ENCODE data around the gene DOCK10.
A peak's percentile ranks its signal among the peaks of the same experiment; 100 is the strongest.

The DOCK10 gene

GRCh38 chr2:224894356-224894755 is 147.9 kb downstream of the DOCK10 start:
- no peaks in the 10 kb centered on the region for H3K9me3 Mint-ChIP-seq

GRCh38 chr2:224893848-224894247 is 148.4 kb downstream of the DOCK10 start:
- peaks cover 77% of the 10 kb centered on the region for H3K36me3 Mint-ChIP-seq (ENCODE audit: low read depth)
- H3K27ac Mint-ChIP-seq = peak overlapping the region; percentile 88
- ATAC-seq = no peak
- no peak for DNase-seq
- no peaks in the 10 kb centered on the region for H3K27me3 Mint-ChIP-seq
- H3K4me3 Mint-ChIP-seq = peak overlapping the region; percentile 50
- peaks cover 62% of the 10 kb centered on the region for H3K4me1 Mint-ChIP-seq
- no peaks in the 10 kb centered on the region for H3K9me3 Mint-ChIP-seq

More at GRCh38 chr2:224894356-224894755, 147.9 kb downstream of the DOCK10 start:
- H3K4me3 Mint-ChIP-seq = peak overlapping the region; percentile 50
- H3K27ac Mint-ChIP-seq = peak overlapping the region; percentile 88
- no peaks in the 10 kb centered on the region for H3K27me3 Mint-ChIP-seq
- ATAC-seq (peak; percentile 65), DNase-seq (no peak)
- H3K4me1 Mint-ChIP-seq = peaks cover 62% of the 10 kb centered on the region
- H3K36me3 Mint-ChIP-seq (ENCODE audit: low read depth) = peaks cover 75% of the 10 kb centered on the region

GRCh38 chr2:224892574-224893204 is 149.6 kb downstream of the DOCK10 start:
- H3K36me3 Mint-ChIP-seq (ENCODE audit: low read depth) = peaks cover 79% of the 10 kb centered on the region
- H3K4me1 Mint-ChIP-seq = peaks cover 59% of the 10 kb centered on the region
- H3K4me3 Mint-ChIP-seq = no peak overlapping the region
- no peak overlapping the region for H3K27ac Mint-ChIP-seq
- DNase-seq (no peak), ATAC-seq (no peak)
- no peaks in the 10 kb centered on the region for H3K9me3 Mint-ChIP-seq
- no peaks in the 10 kb centered on the region for H3K27me3 Mint-ChIP-seq

GRCh38 chr2:224890372-224890771 is 151.9 kb downstream of the DOCK10 start:
- DNase-seq (no peak), ATAC-seq (no peak)
- H3K27ac Mint-ChIP-seq = peak overlapping the region; percentile 21
- H3K4me1 Mint-ChIP-seq = peaks cover 68% of the 10 kb centered on the region
- H3K4me3 Mint-ChIP-seq = no peak overlapping the region
- H3K36me3 Mint-ChIP-seq (ENCODE audit: low read depth) = peaks cover 84% of the 10 kb centered on the region
- no peaks in the 10 kb centered on the region for H3K27me3 Mint-ChIP-seq
- no peaks in the 10 kb centered on the region for H3K9me3 Mint-ChIP-seq

- Mint-ChIP-seq H3K9me3 (no peaks in the 10 kb centered on the region), H3K4me1 (peaks cover 64% of the 10 kb centered on the region), H3K27me3 (no peaks in the 10 kb centered on the region), H3K27ac (peak overlapping the region; percentile 62), H3K4me3 (no peak overlapping the region), H3K36me3 (ENCODE audit: low read depth) (peaks cover 85% of the 10 kb centered on the region)
- DNase-seq (no peak), ATAC-seq (peak; percentile 60)
Measured at GRCh38 chr2:224887141-224887540, 155.1 kb downstream of the DOCK10 start.

- Mint-ChIP-seq H3K36me3 (ENCODE audit: low read depth) (peaks cover 92% of the 10 kb centered on the region), H3K9me3 (no peaks in the 10 kb centered on the region), H3K27ac (peak overlapping the region; percentile 63), H3K27me3 (no peaks in the 10 kb centered on the region), H3K4me1 (peaks cover 70% of the 10 kb centered on the region), H3K4me3 (peak overlapping the region; percentile 0)
- DNase-seq (no peak), ATAC-seq (peak; percentile 79)
Measured at GRCh38 chr2:224885836-224886547, 156.3 kb downstream of the DOCK10 start.

- Mint-ChIP-seq H3K27ac (no peak overlapping the region), H3K27me3 (no peaks in the 10 kb centered on the region), H3K4me3 (no peak overlapping the region), H3K4me1 (peaks cover 63% of the 10 kb centered on the region), H3K36me3 (ENCODE audit: low read depth) (peaks cover 90% of the 10 kb centered on the region), H3K9me3 (no peaks in the 10 kb centered on the region)
- ATAC-seq (no peak), DNase-seq (no peak)
Measured at GRCh38 chr2:224885291-224885690, 157.0 kb downstream of the DOCK10 start.

GRCh38 chr2:224884188-224884587 is 158.1 kb downstream of the DOCK10 start:
- DNase-seq = no peak
- Mint-ChIP-seq H3K4me3 (no peak overlapping the region), H3K36me3 (ENCODE audit: low read depth) (peaks cover 88% of the 10 kb centered on the region), H3K27ac (peak overlapping the region; percentile 28), H3K27me3 (no peaks in the 10 kb centered on the region), H3K9me3 (no peaks in the 10 kb centered on the region), H3K4me1 (peaks cover 63% of the 10 kb centered on the region)
- ATAC-seq = no peak

- DNase-seq (no peak), ATAC-seq (no peak)
- peaks cover 62% of the 10 kb centered on the region for H3K4me1 Mint-ChIP-seq
- no peaks in the 10 kb centered on the region for H3K9me3 Mint-ChIP-seq
- H3K27ac Mint-ChIP-seq = peak overlapping the region; percentile 28
- peaks cover 88% of the 10 kb centered on the region for H3K36me3 Mint-ChIP-seq (ENCODE audit: low read depth)
- no peak overlapping the region for H3K4me3 Mint-ChIP-seq
- no peaks in the 10 kb centered on the region for H3K27me3 Mint-ChIP-seq
Measured at GRCh38 chr2:224883700-224884099, 158.6 kb downstream of the DOCK10 start.

GRCh38 chr2:224883172-224883516 is 159.1 kb downstream of the DOCK10 start:
- H3K27me3 Mint-ChIP-seq = no peaks in the 10 kb centered on the region
- no peaks in the 10 kb centered on the region for H3K9me3 Mint-ChIP-seq
- peaks cover 61% of the 10 kb centered on the region for H3K4me1 Mint-ChIP-seq
- no peak for ATAC-seq
- peak overlapping the region; percentile 59 for H3K27ac Mint-ChIP-seq
- DNase-seq = no peak
- no peak overlapping the region for H3K4me3 Mint-ChIP-seq
- H3K36me3 Mint-ChIP-seq (ENCODE audit: low read depth) = peaks cover 87% of the 10 kb centered on the region

GRCh38 chr2:224882291-224883171 is 159.7 kb downstream of the DOCK10 start:
- Mint-ChIP-seq H3K36me3 (ENCODE audit: low read depth) (peaks cover 89% of the 10 kb centered on the region), H3K4me1 (peaks cover 56% of the 10 kb centered on the region), H3K27ac (peak overlapping the region; percentile 59), H3K27me3 (no peaks in the 10 kb centered on the region), H3K9me3 (no peaks in the 10 kb centered on the region), H3K4me3 (no peak overlapping the region)
- ATAC-seq (peak; percentile 54), DNase-seq (no peak)

- no peaks in the 10 kb centered on the region for H3K27me3 Mint-ChIP-seq
- DNase-seq (no peak), ATAC-seq (no peak)
- peaks cover 54% of the 10 kb centered on the region for H3K4me1 Mint-ChIP-seq
- H3K4me3 Mint-ChIP-seq = no peak overlapping the region
- peaks cover 89% of the 10 kb centered on the region for H3K36me3 Mint-ChIP-seq (ENCODE audit: low read depth)
- H3K9me3 Mint-ChIP-seq = no peaks in the 10 kb centered on the region
- peak overlapping the region; percentile 59 for H3K27ac Mint-ChIP-seq
Measured at GRCh38 chr2:224881846-224882245, 160.4 kb downstream of the DOCK10 start.

GRCh38 chr2:224876522-224876921 is 165.7 kb downstream of the DOCK10 start:
- peaks cover 3% of the 10 kb centered on the region for H3K9me3 Mint-ChIP-seq
- DNase-seq (no peak), ATAC-seq (no peak)
- peak overlapping the region; percentile 14 for H3K27ac Mint-ChIP-seq
- H3K36me3 Mint-ChIP-seq (ENCODE audit: low read depth) = peaks cover 84% of the 10 kb centered on the region
- peaks cover 12% of the 10 kb centered on the region for H3K4me1 Mint-ChIP-seq
- H3K27me3 Mint-ChIP-seq = no peaks in the 10 kb centered on the region
- no peak overlapping the region for H3K4me3 Mint-ChIP-seq

GRCh38 chr2:224875841-224876240 is 166.4 kb downstream of the DOCK10 start:
- no peaks in the 10 kb centered on the region for H3K27me3 Mint-ChIP-seq
- peak overlapping the region; percentile 4 for H3K27ac Mint-ChIP-seq
- ATAC-seq (no peak), DNase-seq (no peak)
- peaks cover 85% of the 10 kb centered on the region for H3K36me3 Mint-ChIP-seq (ENCODE audit: low read depth)
- peaks cover 14% of the 10 kb centered on the region for H3K4me1 Mint-ChIP-seq
- H3K9me3 Mint-ChIP-seq = peaks cover 9% of the 10 kb centered on the region
- no peak overlapping the region for H3K4me3 Mint-ChIP-seq
